Activated CD4-positive, alpha-beta T cell treated with anti-CD3 and anti-CD28 coated beads, Interleukin-10, Interleukin-2, amounts not matched to agents 100 ng/mL and 50 ng/mL, durations not matched to agents 16 hours and 8 hours (primary cell): ENCODE results near the gene SEMA4D.

Experiments used
- DNase-seq: peaks from one replicate; pipeline ENCODE4 v3.0.0-alpha.2; 2020

Gene SEMA4D

DNA sequence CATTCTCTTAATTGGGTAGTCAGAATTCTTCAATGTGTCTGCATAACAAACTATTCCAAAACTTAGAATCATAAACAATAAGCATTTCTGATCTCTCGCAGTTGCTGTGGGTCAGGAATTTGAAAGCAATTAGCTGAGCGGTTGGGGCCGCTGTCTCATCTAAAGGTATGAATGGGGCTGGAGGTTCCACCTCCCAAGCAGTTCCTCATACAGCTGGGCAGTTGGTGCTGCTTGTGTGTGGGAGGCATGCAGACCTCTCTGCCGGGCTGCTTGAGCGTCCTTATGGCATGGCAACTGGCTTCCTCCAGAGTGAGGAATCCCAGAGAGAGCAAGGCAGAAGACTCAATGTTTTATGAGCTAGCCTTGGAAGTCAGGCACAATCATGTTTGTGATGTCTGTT, 30.2 kb upstream of the SEMA4D start:
- no peak for DNase-seq

- no peak for DNase-seq
Observed at GRCh38 chr9:89527084-89527483, 29.2 kb upstream of the SEMA4D start.

DNA sequence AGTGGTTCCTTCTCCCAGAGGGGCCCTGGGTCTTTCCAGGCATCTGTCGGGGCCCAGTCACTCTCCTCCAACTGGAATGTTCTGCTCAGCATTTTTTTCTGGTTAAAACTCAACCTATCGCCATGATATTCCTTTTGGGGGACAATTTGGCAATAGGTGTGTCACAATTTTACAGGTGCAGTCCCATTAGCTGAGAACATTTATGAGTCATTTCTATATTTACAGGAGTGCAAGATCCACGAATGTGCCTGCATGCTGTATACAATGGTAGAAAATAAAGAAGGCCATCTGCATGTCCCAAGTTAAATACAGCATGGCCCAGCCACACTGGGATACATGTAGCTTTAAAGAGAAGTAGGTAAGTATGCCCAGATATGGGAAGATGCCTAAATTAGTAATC, 28.8 kb upstream of the SEMA4D start:
- no peak for DNase-seq

- DNase-seq = no peak
Observed at GRCh38 chr9:89525446-89526374, 27.8 kb upstream of the SEMA4D start.

DNA sequence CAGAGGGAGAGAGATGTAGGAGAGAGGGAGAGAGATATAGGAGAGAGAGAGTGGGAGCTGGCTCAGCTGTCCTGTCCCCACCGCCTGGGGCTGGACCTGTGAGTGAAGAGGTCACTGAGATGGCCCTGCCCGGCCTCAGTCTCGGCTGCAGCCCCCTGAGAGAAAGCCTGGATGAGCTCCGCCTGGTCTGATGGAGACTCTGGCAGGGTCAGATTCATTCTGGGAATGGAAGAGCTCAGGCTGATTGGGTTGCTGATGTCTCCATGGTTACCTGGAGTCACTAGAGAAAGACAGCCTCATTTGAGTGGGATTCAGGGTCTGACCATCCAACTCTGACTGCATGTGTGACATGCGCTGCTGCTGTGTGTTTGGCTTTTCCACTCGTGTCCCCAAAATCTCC, 27.1 kb upstream of the SEMA4D start:
- no peak for DNase-seq

- peak; percentile 74 for DNase-seq
Observed at GRCh38 chr9:89523948-89524347, 26.0 kb upstream of the SEMA4D start.

GRCh38 chr9:89522959-89523285, 25.0 kb upstream of the SEMA4D start:
- peak; percentile 23 for DNase-seq

DNA sequence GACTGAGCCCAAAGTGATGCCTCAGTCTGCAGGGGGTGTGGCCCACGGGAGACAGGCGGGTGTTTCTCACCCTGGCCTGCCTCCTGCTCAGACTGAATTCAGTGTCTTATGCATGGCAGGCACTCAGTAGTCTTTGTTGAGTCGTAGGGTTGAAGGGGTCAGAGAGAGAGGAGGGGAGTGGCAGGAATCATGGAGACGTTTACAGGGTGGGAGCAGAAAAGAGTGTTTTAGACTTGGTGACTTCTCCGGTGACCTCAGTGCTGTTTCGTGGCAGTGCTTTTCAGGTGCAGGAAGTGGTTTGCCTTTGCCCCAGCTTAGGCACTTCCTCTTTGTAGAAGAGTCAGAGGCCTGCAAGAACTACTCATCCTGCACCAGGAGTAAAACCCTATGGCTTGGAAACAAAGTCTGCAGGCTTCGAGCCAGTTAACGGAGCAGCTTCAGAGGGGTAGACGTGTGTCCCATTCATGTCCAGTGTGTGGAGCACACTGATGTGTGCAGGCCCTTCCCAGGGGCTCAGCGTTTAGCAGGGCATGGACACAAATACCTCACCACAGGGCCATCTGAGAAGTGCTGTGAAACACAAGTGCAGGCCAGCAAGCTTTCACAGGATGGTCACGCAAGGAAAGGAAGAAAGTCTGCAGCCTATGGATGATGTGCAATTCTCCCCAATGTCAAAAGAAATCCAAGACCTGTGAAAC, 24.5 kb upstream of the SEMA4D start:
- DNase-seq = peak; percentile 93

- no peak for DNase-seq
Observed at GRCh38 chr9:89519366-89519805, 21.5 kb upstream of the SEMA4D start.

GRCh38 chr9:89518466-89519365, 20.8 kb upstream of the SEMA4D start:
- no peak for DNase-seq

- DNase-seq = no peak
Observed at GRCh38 chr9:89515416-89515815, 17.5 kb upstream of the SEMA4D start.

GRCh38 chr9:89514956-89515355, 17.0 kb upstream of the SEMA4D start:
- DNase-seq = no peak

DNA sequence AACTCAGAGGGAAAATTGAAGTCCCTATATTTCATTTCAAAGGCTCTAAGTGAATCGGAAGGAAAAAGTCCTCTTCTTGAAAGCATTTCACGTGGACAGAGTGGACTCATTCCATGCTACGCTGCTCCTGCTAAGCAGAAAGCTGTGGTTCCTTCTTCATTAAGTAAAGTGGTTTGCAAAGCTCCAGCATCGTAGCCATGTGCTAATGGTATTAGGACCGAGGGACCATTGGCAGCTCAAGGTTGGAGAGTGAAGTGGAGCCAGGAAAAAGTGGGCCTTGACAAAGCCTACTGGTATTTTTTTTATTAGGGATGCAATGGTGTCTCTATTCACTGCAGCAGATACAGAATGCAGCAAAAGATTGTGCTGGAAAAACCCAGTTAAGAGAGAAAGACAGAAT, 16.4 kb upstream of the SEMA4D start:
- DNase-seq = no peak

- no peak for DNase-seq
Observed at GRCh38 chr9:89513837-89514236, 15.9 kb upstream of the SEMA4D start.

GRCh38 chr9:89512382-89512781, 14.5 kb upstream of the SEMA4D start:
- no peak for DNase-seq

- no peak for DNase-seq
Observed at GRCh38 chr9:89508951-89509615, 11.2 kb upstream of the SEMA4D start.

GRCh38 chr9:89505911-89506310, 8.0 kb upstream of the SEMA4D start:
- DNase-seq = no peak

GRCh38 chr9:89505048-89505447, 7.1 kb upstream of the SEMA4D start:
- DNase-seq = no peak

- DNase-seq = no peak
Observed at GRCh38 chr9:89502671-89503070, 4.8 kb upstream of the SEMA4D start.

DNA sequence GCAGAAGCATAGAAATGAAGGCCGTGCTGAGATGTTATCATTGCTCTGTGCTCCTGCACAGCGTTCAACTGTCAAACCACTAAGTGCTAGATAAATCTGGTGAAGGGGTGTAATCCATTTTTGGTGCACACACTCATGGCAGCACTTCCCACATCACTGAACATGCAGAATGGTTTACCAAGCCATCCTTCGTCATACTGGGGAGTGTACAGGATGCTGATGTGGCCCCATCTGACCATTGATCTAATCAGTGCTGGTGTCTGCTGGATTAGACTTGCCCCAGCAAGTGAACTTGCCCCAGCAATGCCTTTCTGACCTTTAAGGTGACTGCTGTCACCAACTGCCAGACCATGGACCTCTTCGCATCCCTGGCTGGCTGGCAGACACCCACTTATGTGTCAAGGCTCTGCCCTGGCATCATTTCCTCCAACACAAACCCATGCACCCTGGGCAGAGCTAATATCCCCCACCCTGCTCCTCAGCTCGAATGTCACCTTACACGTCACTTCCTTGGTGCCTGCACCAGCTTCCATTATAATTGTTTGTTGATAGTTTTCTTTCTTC, 4.2 kb upstream of the SEMA4D start:
- DNase-seq = peak; percentile 78

DNA sequence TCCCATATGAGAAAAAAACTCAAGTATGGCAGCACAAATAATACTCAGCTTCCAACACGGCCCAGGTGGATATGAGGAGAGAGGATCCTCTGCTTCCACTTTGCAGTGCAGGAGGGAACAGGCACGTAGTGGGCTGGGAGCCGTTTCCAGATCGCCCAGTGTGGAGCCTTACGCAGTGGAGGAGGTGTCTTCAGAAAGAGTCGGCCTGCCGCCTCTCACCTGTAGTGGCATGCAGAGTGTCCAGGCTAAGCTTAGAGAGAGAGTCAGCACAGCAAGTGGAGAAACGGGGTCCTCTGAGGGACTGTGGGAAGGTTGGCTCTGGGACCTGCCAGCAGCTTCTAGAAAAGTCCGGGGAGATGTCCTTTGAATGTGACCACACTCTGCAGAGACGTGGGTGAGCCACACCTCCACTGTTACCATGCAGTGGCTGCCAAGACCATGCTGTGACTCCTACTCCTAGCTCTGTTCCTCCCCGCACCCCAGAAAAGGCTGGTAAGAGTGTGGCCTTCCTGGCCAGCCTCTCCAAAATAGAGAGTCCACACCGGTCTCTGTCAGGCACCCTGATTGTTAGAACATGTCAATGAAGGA, 3.5 kb upstream of the SEMA4D start:
- no peak for DNase-seq

GRCh38 chr9:89500008-89500407, 2.1 kb upstream of the SEMA4D start:
- DNase-seq = no peak
